ENCODE measurements around the gene ERC2. TPM values are rescaled to one million over a fixed set of nuclear protein-coding genes. Genes with fewer than 3 reads are reported as not detected.

ERC2 gene
- total and polyA plus RNA-seq, 2 of the 8 experiments (the other 6 are each of a cell fraction or from before 2014, with no cell fraction given): 16.4 to 22.8 TPM

DNA sequence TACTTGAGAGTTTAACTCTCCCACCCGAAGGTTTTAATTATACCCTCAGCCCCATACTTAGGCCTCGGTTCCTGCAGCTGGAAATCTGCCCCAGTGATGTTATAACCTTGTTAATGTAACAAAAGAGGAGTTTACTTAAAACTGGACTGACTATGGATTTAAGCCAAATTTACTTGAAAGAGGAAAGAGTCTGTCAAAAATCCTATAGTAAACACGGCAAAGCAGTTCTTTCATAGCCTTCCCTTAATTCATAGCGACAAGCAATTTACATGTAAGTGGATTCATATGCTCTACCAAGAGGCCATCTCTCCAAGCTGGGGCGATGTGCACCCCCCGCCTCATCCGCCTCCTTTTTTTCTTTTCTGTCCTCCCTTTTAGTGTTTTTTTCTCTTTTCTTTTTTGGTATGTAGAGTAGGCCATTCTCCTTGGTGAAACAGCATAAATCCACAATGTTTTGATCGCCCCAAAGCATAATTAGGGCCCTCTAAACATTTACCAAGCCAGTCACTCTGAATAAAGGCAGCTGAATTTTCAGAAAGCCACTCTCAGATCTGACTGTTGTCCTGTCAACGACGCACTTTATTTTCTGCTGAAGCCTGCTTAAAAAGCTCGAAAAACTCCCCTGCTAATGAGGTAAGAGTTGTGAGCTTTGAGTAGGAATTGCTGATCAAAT is 608.1 kb downstream of the ERC2 start:
- Histone ChIP-seq H2AFZ (ENCODE audit: low read length) (no peak overlapping the region), H2AK5ac (ENCODE audit: low read depth, low read length) (no peak overlapping the region), H2BK15ac (ENCODE audit: low read length) (no peak overlapping the region), H3K18ac (ENCODE audit: extremely low read depth, low read length) (no peak overlapping the region), H3K79me2 (ENCODE audit: control insufficient read depth in 1 of 2, insufficient read depth in 2 of 2, low read length in 2 of 2) (no peaks in the 10 kb centered on the region), H2BK12ac (ENCODE audit: low read depth, low read length) (no peak overlapping the region), H3K79me1 (ENCODE audit: low read depth, low read length) (no peaks in the 10 kb centered on the region), H3K9ac (replicated peaks in 1 of 4; ENCODE audit: extremely low read depth in 1 of 4, low read depth in 3 of 4, low read length in 3 of 4) (no peak overlapping the region), H4K8ac (ENCODE audit: extremely low read depth, insufficient read depth, low read length) (no peak overlapping the region), H3K4me1 (replicated peaks in 1 of 4; ENCODE audit: control insufficient read depth in 3 of 4, insufficient read depth in 4 of 4, low read length in 3 of 4) (peaks cover 0 to 6% (median 2%) of the 10 kb centered on the region in 4 experiments; a peak in 2 of 7 replicates), H3K23me2 (ENCODE audit: low read depth, low read length) (no peaks in the 10 kb centered on the region), H3K9me3 (ENCODE audit: insufficient read depth in 2 of 2, low read depth in 1 of 2, low read length in 1 of 2) (no peaks in the 10 kb centered on the region), H3K4ac (replicated peaks; ENCODE audit: insufficient read length, low read depth, low read length) (no peak overlapping the region), H2BK120ac (replicated peaks; ENCODE audit: low read depth, low read length) (no peak overlapping the region), H2BK5ac (ENCODE audit: low read depth, low read length) (no peak overlapping the region), H3K56ac (replicated peaks; ENCODE audit: insufficient read length, low read depth, low read length) (no peak overlapping the region), H3K27me3 (replicated peaks in 1 of 4; ENCODE audit: control insufficient read depth in 3 of 4, extremely low read depth in 1 of 4, insufficient read depth in 3 of 4, low read length in 3 of 4) (no peaks in the 10 kb centered on the region), H3K14ac (ENCODE audit: insufficient read length) (no peak overlapping the region), H2BK20ac (ENCODE audit: low read length) (no peak overlapping the region), H3K23ac (ENCODE audit: insufficient read length) (no peak overlapping the region), H3K36me3 (ENCODE audit: control insufficient read depth in 2 of 4, insufficient read depth in 4 of 4, low read length in 3 of 4) (no peaks in the 10 kb centered on the region), H4K91ac (replicated peaks; ENCODE audit: insufficient read length, low read length) (no peak overlapping the region), H3K4me2 (ENCODE audit: insufficient read depth in 1 of 2, low read depth in 2 of 2, low read length in 2 of 2) (no peak overlapping the region), H3K27ac (ENCODE audit: low read depth, low read length) (no peak overlapping the region), H4K5ac (ENCODE audit: insufficient read length, low read depth, low read length) (no peak overlapping the region), H4K20me1 (replicated peaks in 1 of 2; ENCODE audit: control insufficient read depth in 1 of 2, insufficient read depth in 2 of 2, low read length in 2 of 2) (no peaks in the 10 kb centered on the region), H3K4me3 (ENCODE audit: extremely low read depth in 1 of 4, insufficient read depth in 2 of 4, low read depth in 3 of 4, low read length in 4 of 4) (no peak overlapping the region)
- DNase-seq (ENCODE audit: low read depth in 1 of 2, low spot score in 2 of 2): no peak
- WGBS, 2 experiments (ENCODE audit: extremely low coverage in 1 of 2, insufficient coverage in 1 of 2, insufficient read length in 1 of 2, insufficient replicate concordance in 2 of 2, low coverage in 1 of 2, low lambda C conversion rate in 2 of 2, missing lambda C conversion rate in 1 of 2): 87% methylated on average over 11 of the region's 11 CpGs; no CpG with 5 or more reads in 1 of the 2 experiments
- ChIA-PET POLR2A (ENCODE audit: partially characterized antibody) (no interaction called here), CTCF (ENCODE audit: partially characterized antibody) (interaction anchor here (0.9 to 1.1 kb wide), 2 partner anchors 12 to 45 kb away, joined by 3 to 4 read pairs; no protein-coding TSS in a partner anchor)
- FAIRE-seq: no peak
- no peak for TF ChIP-seq CBX5 (IDR thresholded peaks at IDR 0.05; ENCODE audit: low read depth, low read length)
- TF ChIP-seq NRF1 (IDR thresholded peaks at IDR 0.05; ENCODE audit: low read depth, low read length): no peak
- no peak for TF ChIP-seq EZH2 (IDR thresholded peaks at IDR 0.05; ENCODE audit: low read depth, low read length, severe bottlenecking)
- TF ChIP-seq HDAC6 (IDR thresholded peaks at IDR 0.05; ENCODE audit: low read depth, low read length): no peak
- TF ChIP-seq CREB1 (IDR thresholded peaks at IDR 0.05): no peak
- no peak for TF ChIP-seq TAF1 (IDR thresholded peaks at IDR 0.05; ENCODE audit: low read depth, low read length)
- no peak for TF ChIP-seq FOSL1 (IDR thresholded peaks at IDR 0.05; ENCODE audit: insufficient read depth, low read depth, low read length)
- TF ChIP-seq EP300 (IDR thresholded peaks at IDR 0.05; ENCODE audit: borderline replicate concordance in 1 of 2, low read depth in 2 of 2, low read length in 2 of 2): no peak

Data from H1 (cell line).